Peyer's patch (tissue), 4 donors: ENCODE measurements around the gene MORN5.

Experiments
- CTCF ChIP-seq, 6 experiments: fragments of 450-650 bp in 4 of 6; fragments of 200-600 bp in 2 of 6; sonication (generic) in 1 of 6; IDR thresholded peaks; one replicate each; pipeline ENCODE4 v1.5.1; 2017 to 2019; ENCODE audit warnings: antibody characterized with exemption in 6 of 6, mild to moderate bottlenecking in 3 of 6, moderate library complexity in 1 of 6
- POLR2A ChIP-seq, 2 donors: fragments of 450-650 bp; IDR thresholded peaks; one replicate each; pipeline ENCODE4 v1.5.1; 2017; ENCODE audit warnings: antibody characterized with exemption in 2 of 2, mild to moderate bottlenecking in 2 of 2, moderate library complexity in 2 of 2

GRCh38 chr9:122234022-122234748 lies 74.5 kb downstream of the MORN5 start:
- TF ChIP-seq CTCF (IDR thresholded peaks at IDR 0.05), result no peak
- TF ChIP-seq POLR2A (IDR thresholded peaks at IDR 0.05), result no peak
